K562 (cell line): Measurements from ENCODE around the gene MRPL28. TPM values are rescaled to one million over a fixed set of nuclear protein-coding genes. Genes with fewer than 3 reads are reported as not detected.

Source experiments
- BDP1 ChIP-seq: IDR thresholded peaks from 3 replicates; pipeline ENCODE4 v1.6.1; 2011; ENCODE audit not compliant: insufficient read length, insufficient read depth
- CCAR2 ChIP-seq: fragments of 200-400 bp; formaldehyde crosslinking; IDR thresholded peaks from 2 replicates; pipeline ENCODE4 v1.6.1; 2017; ENCODE audit warnings: mild to moderate bottlenecking, low read depth, low read length
- ELF2 ChIP-seq: fragments of 250-450 bp; sonication (Bioruptor Pico); IDR thresholded peaks from 2 replicates; pipeline ENCODE4 v1.5.0; 2021; ENCODE audit warnings: mild to moderate bottlenecking
- EWSR1 ChIP-seq: fragments of 450-650 bp; IDR thresholded peaks from 2 replicates; pipeline ENCODE4 v1.6.1; 2018; ENCODE audit warnings: borderline replicate concordance, mild to moderate bottlenecking, low read depth, moderate library complexity; ENCODE audit not compliant: partially characterized antibody
- FOXA3 ChIP-seq, 2 experiments: fragments of 450-650 bp in 1 of 2; sonication (generic) in 1 of 2; formaldehyde crosslinking; IDR thresholded peaks in 1 of 2; conservative IDR thresholded peaks in 1 of 2; 2 replicates each; pipeline versions ENCODE4 v1.4.0 to v1.8.0; 2020 to 2022; ENCODE audit warnings: mild to moderate bottlenecking in 2 of 2, missing genetic modification reagents in 1 of 2
- HOXB6 ChIP-seq: fragments of 250-450 bp; sonication (Bioruptor Pico); IDR thresholded peaks from 2 replicates; pipeline ENCODE4 v1.5.1; 2022; ENCODE audit warnings: mild to moderate bottlenecking, borderline replicate concordance
- KLF16 ChIP-seq: IDR thresholded peaks from 2 replicates; pipeline ENCODE4 v1.6.1; 2016; ENCODE audit warnings: antibody characterized with exemption
- POLR2H ChIP-seq: IDR thresholded peaks from 2 replicates; pipeline ENCODE4 v1.6.1; 2016; ENCODE audit warnings: missing genetic modification characterization, low read depth, mild to moderate bottlenecking, control low read depth, missing compliant biosample characterization, moderate library complexity
- PRPF4 ChIP-seq: fragments of 200-400 bp; formaldehyde crosslinking; IDR thresholded peaks from one replicate; pipeline ENCODE4 v1.6.1; 2017; ENCODE audit warnings: low read length, low read depth, mild to moderate bottlenecking; ENCODE audit not compliant: insufficient read depth, poor library complexity, severe bottlenecking
- RBFOX2 ChIP-seq: fragments of 200-400 bp; formaldehyde crosslinking; IDR thresholded peaks from 2 replicates; pipeline ENCODE4 v1.6.1; 2017; ENCODE audit warnings: low read depth, mild to moderate bottlenecking, low read length, moderate library complexity
- ZBTB17 ChIP-seq: fragments of 450-650 bp; formaldehyde crosslinking; IDR thresholded peaks from 2 replicates; pipeline ENCODE4 v1.4.0; 2020; ENCODE audit warnings: mild to moderate bottlenecking
- ZNF77 ChIP-seq: fragments of 250-450 bp; sonication (Bioruptor Pico); IDR thresholded peaks from 2 replicates; pipeline ENCODE4 v1.5.0; 2020
- ZNF79 ChIP-seq: fragments of 250-450 bp; sonication (Bioruptor Pico); IDR thresholded peaks from 2 replicates; pipeline ENCODE4 v1.4.0; 2020; ENCODE audit warnings: low read depth, mild to moderate bottlenecking, moderate library complexity
- polyA plus RNA-seq, 8 experiments: library from polyadenylated mRNA; depleted of rRNA in 4 of 8; stranded (reverse) in 5 of 8; unstranded in 3 of 8; fragments of >200 nt; fragmentation: Nextera tagmentation in 2 of 8; fragmentation: Illumina TruSeq in 1 of 8; extraction: Ambion mirVana in 2 of 8; extraction: Trizol in 1 of 8; gene quantifications; 2 replicates each; pipeline versions ENCODE4 v1.2.1 to v1.2.3, GENCODE V29; 2011 to 2014; ENCODE audit warnings: inconsistent platforms in 1 of 8, missing spikeins in 1 of 8
- total RNA-seq, 7 experiments: library from RNA; depleted of rRNA in 6 of 7; stranded (reverse); fragments of >200 nt in 6 of 7; fragmentation: Illumina TruSeq in 2 of 7; extraction: Trizol in 2 of 7; gene quantifications; 2 replicates each; pipeline versions ENCODE4 v1.2.1 to v1.2.3, GENCODE V29; 2011 to 2021; ENCODE audit warnings: low replicate concordance in 1 of 7
- TF ChIP-seq, protein P1 (sequence below): fragments of 450-650 bp; IDR thresholded peaks from 2 replicates; pipeline ENCODE4 v1.6.1; 2016; ENCODE audit warnings: low read depth, mild to moderate bottlenecking, moderate library complexity
- TF ChIP-seq, protein P2 (sequence below): sonication (generic); formaldehyde crosslinking; IDR thresholded peaks from 2 replicates; pipeline ENCODE4 v1.4.0; 2020; ENCODE audit warnings: mild to moderate bottlenecking, missing genetic modification reagents
- TF ChIP-seq, protein P3 (sequence below): IDR thresholded peaks from 2 replicates; pipeline ENCODE4 v1.6.1; 2012; ENCODE audit warnings: low read depth, low read length, improper control_type of control experiment, borderline replicate concordance
- TF ChIP-seq, protein P4 (sequence below): IDR thresholded peaks from 2 replicates; pipeline ENCODE4 v1.6.1; 2014; ENCODE audit warnings: antibody characterized with exemption
- TF ChIP-seq, protein P5 (sequence below): fragments of 450-650 bp; IDR thresholded peaks from one replicate; pipeline ENCODE4 v1.6.1; 2018; ENCODE audit warnings: mild to moderate bottlenecking, moderate library complexity; ENCODE audit not compliant: partially characterized antibody

The MRPL28 gene
- total and polyA plus RNA-seq, 9 of the 15 experiments (the other 6 are each of a cell fraction or from before 2014, with no cell fraction given): 2.5 to 323 (median 175) TPM

DNA sequence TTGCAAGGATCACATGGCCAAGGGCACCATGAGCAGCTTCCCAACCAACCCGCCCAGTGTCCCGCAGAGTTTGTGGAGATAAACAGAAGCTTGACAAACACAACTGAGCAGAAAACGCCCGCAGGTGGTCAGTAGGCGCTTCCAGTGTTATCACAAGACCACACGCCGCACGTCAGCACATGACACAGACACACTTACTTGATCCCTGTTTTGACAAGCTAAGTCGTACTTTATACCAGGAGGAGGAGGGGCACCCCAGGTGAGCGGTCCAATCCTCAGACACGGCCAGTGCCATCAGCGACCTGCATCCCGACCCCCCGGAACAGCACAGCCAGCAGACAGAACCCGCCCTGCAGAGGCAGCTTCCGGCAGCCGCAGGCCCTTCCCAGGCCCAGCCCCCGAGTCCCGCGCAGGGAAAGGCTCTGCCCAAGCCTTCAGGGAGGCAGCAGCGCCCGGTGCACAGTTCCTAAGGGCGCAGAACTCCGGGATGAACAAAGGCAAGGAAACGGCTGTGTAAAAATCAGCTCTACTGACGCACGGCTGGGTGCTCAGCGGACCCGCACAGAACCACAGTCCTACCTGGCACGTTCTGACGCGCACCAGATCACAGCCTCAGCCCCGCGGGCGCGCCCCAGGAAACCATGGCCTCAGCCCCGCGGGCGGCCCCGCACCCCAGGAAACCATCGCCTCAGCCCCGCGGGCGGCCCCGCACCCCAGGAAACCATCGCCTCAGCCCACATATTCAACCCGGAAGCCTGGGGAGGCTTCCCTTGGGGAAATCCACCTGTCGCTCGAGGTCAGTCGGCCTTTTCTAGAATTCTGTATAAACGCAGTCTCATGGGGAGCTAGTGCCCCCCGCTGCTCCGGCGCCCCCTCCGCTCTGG, 45.6 kb downstream of the MRPL28 start (continued):
- TF ChIP-seq RBFOX2 (peak; percentile 38; the same call in 1 of the 2 replicates), ZNF77 (CRISPR knock-in tag) (no peak), ELF2 (CRISPR knock-in tag) (no peak), BDP1 (no peak), ZBTB17 (CRISPR knock-in tag) (no peak), ZNF79 (CRISPR knock-in tag) (no peak), PRPF4 (no peak), KLF16 (peak; percentile 88), POLR2H (tag) (no peak), FOXA3 (CRISPR knock-in tag; conservative IDR thresholded peaks at IDR 0.05 in 1 of 2, IDR thresholded peaks at IDR 0.05 in 1 of 2) (no peak), HOXB6 (CRISPR knock-in tag) (no peak), EWSR1 (no peak), CCAR2 (no peak)
- TF ChIP-seq, protein P1, sequence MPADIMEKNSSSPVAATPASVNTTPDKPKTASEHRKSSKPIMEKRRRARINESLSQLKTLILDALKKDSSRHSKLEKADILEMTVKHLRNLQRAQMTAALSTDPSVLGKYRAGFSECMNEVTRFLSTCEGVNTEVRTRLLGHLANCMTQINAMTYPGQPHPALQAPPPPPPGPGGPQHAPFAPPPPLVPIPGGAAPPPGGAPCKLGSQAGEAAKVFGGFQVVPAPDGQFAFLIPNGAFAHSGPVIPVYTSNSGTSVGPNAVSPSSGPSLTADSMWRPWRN: peak; percentile 99
- TF ChIP-seq, protein P2, sequence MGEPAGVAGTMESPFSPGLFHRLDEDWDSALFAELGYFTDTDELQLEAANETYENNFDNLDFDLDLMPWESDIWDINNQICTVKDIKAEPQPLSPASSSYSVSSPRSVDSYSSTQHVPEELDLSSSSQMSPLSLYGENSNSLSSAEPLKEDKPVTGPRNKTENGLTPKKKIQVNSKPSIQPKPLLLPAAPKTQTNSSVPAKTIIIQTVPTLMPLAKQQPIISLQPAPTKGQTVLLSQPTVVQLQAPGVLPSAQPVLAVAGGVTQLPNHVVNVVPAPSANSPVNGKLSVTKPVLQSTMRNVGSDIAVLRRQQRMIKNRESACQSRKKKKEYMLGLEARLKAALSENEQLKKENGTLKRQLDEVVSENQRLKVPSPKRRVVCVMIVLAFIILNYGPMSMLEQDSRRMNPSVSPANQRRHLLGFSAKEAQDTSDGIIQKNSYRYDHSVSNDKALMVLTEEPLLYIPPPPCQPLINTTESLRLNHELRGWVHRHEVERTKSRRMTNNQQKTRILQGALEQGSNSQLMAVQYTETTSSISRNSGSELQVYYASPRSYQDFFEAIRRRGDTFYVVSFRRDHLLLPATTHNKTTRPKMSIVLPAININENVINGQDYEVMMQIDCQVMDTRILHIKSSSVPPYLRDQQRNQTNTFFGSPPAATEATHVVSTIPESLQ: no peak
- TF ChIP-seq, protein P3, sequence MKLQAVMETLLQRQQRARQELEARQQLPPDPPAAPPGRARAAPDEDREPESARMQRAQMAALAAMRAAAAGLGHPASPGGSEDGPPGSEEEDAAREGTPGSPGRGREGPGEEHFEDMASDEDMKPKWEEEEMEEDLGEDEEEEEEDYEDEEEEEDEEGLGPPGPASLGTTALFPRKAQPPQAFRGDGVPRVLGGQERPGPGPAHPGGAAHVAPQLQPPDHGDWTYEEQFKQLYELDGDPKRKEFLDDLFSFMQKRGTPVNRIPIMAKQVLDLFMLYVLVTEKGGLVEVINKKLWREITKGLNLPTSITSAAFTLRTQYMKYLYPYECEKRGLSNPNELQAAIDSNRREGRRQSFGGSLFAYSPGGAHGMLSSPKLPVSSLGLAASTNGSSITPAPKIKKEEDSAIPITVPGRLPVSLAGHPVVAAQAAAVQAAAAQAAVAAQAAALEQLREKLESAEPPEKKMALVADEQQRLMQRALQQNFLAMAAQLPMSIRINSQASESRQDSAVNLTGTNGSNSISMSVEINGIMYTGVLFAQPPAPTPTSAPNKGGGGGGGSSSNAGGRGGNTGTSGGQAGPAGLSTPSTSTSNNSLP: no peak
- TF ChIP-seq, protein P4, sequence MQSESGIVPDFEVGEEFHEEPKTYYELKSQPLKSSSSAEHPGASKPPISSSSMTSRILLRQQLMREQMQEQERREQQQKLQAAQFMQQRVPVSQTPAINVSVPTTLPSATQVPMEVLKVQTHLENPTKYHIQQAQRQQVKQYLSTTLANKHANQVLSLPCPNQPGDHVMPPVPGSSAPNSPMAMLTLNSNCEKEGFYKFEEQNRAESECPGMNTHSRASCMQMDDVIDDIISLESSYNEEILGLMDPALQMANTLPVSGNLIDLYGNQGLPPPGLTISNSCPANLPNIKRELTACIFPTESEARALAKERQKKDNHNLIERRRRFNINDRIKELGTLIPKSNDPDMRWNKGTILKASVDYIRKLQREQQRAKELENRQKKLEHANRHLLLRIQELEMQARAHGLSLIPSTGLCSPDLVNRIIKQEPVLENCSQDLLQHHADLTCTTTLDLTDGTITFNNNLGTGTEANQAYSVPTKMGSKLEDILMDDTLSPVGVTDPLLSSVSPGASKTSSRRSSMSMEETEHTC: peak; percentile 97
- TF ChIP-seq, protein P5, sequence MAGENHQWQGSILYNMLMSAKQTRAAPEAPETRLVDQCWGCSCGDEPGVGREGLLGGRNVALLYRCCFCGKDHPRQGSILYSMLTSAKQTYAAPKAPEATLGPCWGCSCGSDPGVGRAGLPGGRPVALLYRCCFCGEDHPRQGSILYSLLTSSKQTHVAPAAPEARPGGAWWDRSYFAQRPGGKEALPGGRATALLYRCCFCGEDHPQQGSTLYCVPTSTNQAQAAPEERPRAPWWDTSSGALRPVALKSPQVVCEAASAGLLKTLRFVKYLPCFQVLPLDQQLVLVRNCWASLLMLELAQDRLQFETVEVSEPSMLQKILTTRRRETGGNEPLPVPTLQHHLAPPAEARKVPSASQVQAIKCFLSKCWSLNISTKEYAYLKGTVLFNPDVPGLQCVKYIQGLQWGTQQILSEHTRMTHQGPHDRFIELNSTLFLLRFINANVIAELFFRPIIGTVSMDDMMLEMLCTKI: no peak
